K562 (cell line): Measurements from ENCODE around the gene GNAT1. TPM values are rescaled to one million over a fixed set of nuclear protein-coding genes. Genes with fewer than 3 reads are reported as not detected.

Experiments used
- CC2D1A ChIP-seq: fragments of 450-650 bp; IDR thresholded peaks from 2 replicates; pipeline ENCODE4 v1.6.1; 2017; ENCODE audit warnings: mild to moderate bottlenecking
- CREB3L1 ChIP-seq: fragments of 450-650 bp; IDR thresholded peaks from 2 replicates; pipeline ENCODE4 v1.6.1; 2014; ENCODE audit warnings: low read depth, mild to moderate bottlenecking, moderate library complexity, borderline replicate concordance
- CREBBP ChIP-seq: IDR thresholded peaks from one replicate; pipeline ENCODE4 v1.6.1; 2012; ENCODE audit warnings: low read depth, mild to moderate bottlenecking, control low read depth, inconsistent platforms, low read length
- ETV1 ChIP-seq: fragments of 450-650 bp; conservative IDR thresholded peaks from 2 replicates; pipeline ENCODE4 v1.6.1; 2016; ENCODE audit warnings: missing genetic modification characterization, control low read depth, low read depth, missing compliant biosample characterization
- FOXO4 ChIP-seq: fragments of 450-650 bp; formaldehyde crosslinking; IDR thresholded peaks from 2 replicates; pipeline ENCODE4 v1.4.0; 2020; ENCODE audit warnings: mild to moderate bottlenecking, moderate library complexity
- GABPB1 ChIP-seq: sonication (generic); formaldehyde crosslinking; IDR thresholded peaks from 2 replicates; pipeline ENCODE4 v1.8.0; 2022; ENCODE audit warnings: mild to moderate bottlenecking, missing genetic modification reagents
- GATAD2B ChIP-seq: fragments of 450-650 bp; IDR thresholded peaks from 2 replicates; pipeline ENCODE4 v1.6.1; 2017; ENCODE audit warnings: mild to moderate bottlenecking, borderline replicate concordance
- MAFG ChIP-seq: fragments of 450-650 bp; conservative IDR thresholded peaks from 2 replicates; pipeline ENCODE4 v1.6.1; 2016; ENCODE audit warnings: missing genetic modification characterization, missing compliant biosample characterization
- MAZ ChIP-seq, 2 experiments: fragments of 450-650 bp in 1 of 2; sonication (generic) in 1 of 2; formaldehyde crosslinking; IDR thresholded peaks in 1 of 2; conservative IDR thresholded peaks in 1 of 2; 2 replicates each; pipeline versions ENCODE4 v1.4.0 to v1.5.0; 2020; ENCODE audit warnings: mild to moderate bottlenecking in 1 of 2, missing genetic modification reagents in 1 of 2
- MYC ChIP-seq, 2 experiments: fragments of 250-450 bp in 1 of 2; sonication (Bioruptor Pico) in 1 of 2; IDR thresholded peaks; 2 replicates each; pipeline versions ENCODE4 v1.5.1 to v1.6.1; 2012 to 2021; ENCODE audit warnings: low read depth in 2 of 2, borderline replicate concordance in 1 of 2, improper control_type of control experiment in 1 of 2, low read length in 1 of 2, mild to moderate bottlenecking in 1 of 2, moderate library complexity in 1 of 2
- RB1 ChIP-seq: fragments of 450-650 bp; IDR thresholded peaks from 2 replicates; pipeline ENCODE4 v1.6.1; 2017; ENCODE audit warnings: low read depth, mild to moderate bottlenecking
- RBBP5 ChIP-seq: fragments of 200-600 bp; sonication (generic); IDR thresholded peaks from 2 replicates; pipeline ENCODE4 v1.6.1; 2012; ENCODE audit warnings: borderline replicate concordance, mild to moderate bottlenecking, low read length, control low read depth, inconsistent platforms; ENCODE audit not compliant: insufficient read depth, poor library complexity, severe bottlenecking
- RBM17 ChIP-seq: fragments of 200-400 bp; formaldehyde crosslinking; IDR thresholded peaks from 2 replicates; pipeline ENCODE4 v1.6.1; 2017; ENCODE audit warnings: low read depth, mild to moderate bottlenecking, low read length, borderline replicate concordance
- RBM34 ChIP-seq: fragments of 200-400 bp; formaldehyde crosslinking; IDR thresholded peaks from 2 replicates; pipeline ENCODE4 v1.6.1; 2018; ENCODE audit warnings: low read length, borderline replicate concordance; ENCODE audit not compliant: insufficient read depth
- SAP30 ChIP-seq: fragments of 200-600 bp; sonication (generic); IDR thresholded peaks from 2 replicates; pipeline ENCODE4 v1.6.1; 2012; ENCODE audit warnings: borderline replicate concordance, low read depth, mild to moderate bottlenecking, moderate library complexity, low read length, control low read depth, inconsistent platforms; ENCODE audit not compliant: insufficient read depth, poor library complexity, severe bottlenecking
- SP1 ChIP-seq: sonication (generic); formaldehyde crosslinking; IDR thresholded peaks from 2 replicates; pipeline ENCODE4 v1.8.1; 2022; ENCODE audit warnings: mild to moderate bottlenecking, missing genetic modification reagents
- SP2 ChIP-seq: IDR thresholded peaks from 2 replicates; pipeline ENCODE4 v1.6.1; 2011; ENCODE audit warnings: mild to moderate bottlenecking, low read depth, low read length, moderate library complexity; ENCODE audit not compliant: poor library complexity, severe bottlenecking; ENCODE audit errors: extremely low read depth
- THAP12 ChIP-seq: fragments of 250-450 bp; sonication (Bioruptor Pico); IDR thresholded peaks from 2 replicates; pipeline ENCODE4 v1.9.0; 2021; ENCODE audit warnings: mild to moderate bottlenecking, inconsistent platforms
- ZFX ChIP-seq: sonication (generic); formaldehyde crosslinking; IDR thresholded peaks from 2 replicates; pipeline ENCODE4 v1.8.0; 2022; ENCODE audit warnings: mild to moderate bottlenecking, missing genetic modification reagents, moderate library complexity
- ZKSCAN3 ChIP-seq: fragments of 250-450 bp; sonication (Bioruptor Pico); IDR thresholded peaks from 2 replicates; pipeline ENCODE4 v1.4.0; 2020
- polyA plus RNA-seq, 8 experiments: library from polyadenylated mRNA; depleted of rRNA in 4 of 8; stranded (reverse) in 5 of 8; unstranded in 3 of 8; fragments of >200 nt; fragmentation: Nextera tagmentation in 2 of 8; fragmentation: Illumina TruSeq in 1 of 8; extraction: Ambion mirVana in 2 of 8; extraction: Trizol in 1 of 8; gene quantifications; 2 replicates each; pipeline versions ENCODE4 v1.2.1 to v1.2.3, GENCODE V29; 2011 to 2014; ENCODE audit warnings: inconsistent platforms in 1 of 8, missing spikeins in 1 of 8
- total RNA-seq, 7 experiments: library from RNA; depleted of rRNA in 6 of 7; stranded (reverse); fragments of >200 nt in 6 of 7; fragmentation: Illumina TruSeq in 2 of 7; extraction: Trizol in 2 of 7; gene quantifications; 2 replicates each; pipeline versions ENCODE4 v1.2.1 to v1.2.3, GENCODE V29; 2011 to 2021; ENCODE audit warnings: low replicate concordance in 1 of 7

Gene GNAT1
- total and polyA plus RNA-seq, 9 of the 15 experiments (the other 6 are each of a cell fraction or from before 2014, with no cell fraction given), result not detected

GRCh38 chr3:50235716-50236483 lies 44.5 kb downstream of the GNAT1 start, which contains the start of gene GNAI2 (continued):
- peak; percentile 16 for TF ChIP-seq SAP30
- peak; percentile 38 for TF ChIP-seq SP2
- no peak for TF ChIP-seq CREBBP
- no peak for TF ChIP-seq GABPB1 (CRISPR knock-in tag)
- TF ChIP-seq RBM34, result no peak
- TF ChIP-seq RBM17, result no peak
- peak; percentile 81; the same call in 1 of the 2 replicates for TF ChIP-seq GATAD2B
- TF ChIP-seq FOXO4 (CRISPR knock-in tag), result no peak
- no peak; the same call in 1 of the 2 replicates for TF ChIP-seq ETV1
- no peak for TF ChIP-seq MAFG (tag)
- TF ChIP-seq RBBP5, result no peak
- TF ChIP-seq RB1, result peak; percentile 75
- TF ChIP-seq ZFX (CRISPR knock-in tag), result peak; percentile 37; the same call in 1 of the 2 replicates
- peak; percentile 54 for TF ChIP-seq MYC (IDR thresholded peaks at IDR 0.05; ENCODE audit: low read depth, low read length)
- TF ChIP-seq MYC (CRISPR knock-in tag; IDR thresholded peaks at IDR 0.05; ENCODE audit: borderline replicate concordance, low read depth), result no peak
- TF ChIP-seq THAP12 (CRISPR knock-in tag), result peak; percentile 53; the same call in 1 of the 2 replicates
- no peak for TF ChIP-seq ZKSCAN3 (CRISPR knock-in tag)
- TF ChIP-seq CC2D1A, result peak; percentile 53; the same call in 1 of the 2 replicates
- no peak for TF ChIP-seq CREB3L1
- peak; percentile 64 to 67 for TF ChIP-seq MAZ (CRISPR knock-in tag; conservative IDR thresholded peaks at IDR 0.05 in 1 of 2, IDR thresholded peaks at IDR 0.05 in 1 of 2)
- TF ChIP-seq SP1 (CRISPR knock-in tag), result peak; percentile 70; the same call in 1 of the 2 replicates
